ENCODE measurements around the gene ATP13A4. TPM values are rescaled to one million over a fixed set of nuclear protein-coding genes. Genes with fewer than 3 reads are reported as not detected.

The ATP13A4 gene
- total RNA-seq, 5 donors from 2014 or later (not counting 1 experiment from before 2014, with no cell fraction given), result 1.7 to 3.5 (median 2.0) TPM

DNA sequence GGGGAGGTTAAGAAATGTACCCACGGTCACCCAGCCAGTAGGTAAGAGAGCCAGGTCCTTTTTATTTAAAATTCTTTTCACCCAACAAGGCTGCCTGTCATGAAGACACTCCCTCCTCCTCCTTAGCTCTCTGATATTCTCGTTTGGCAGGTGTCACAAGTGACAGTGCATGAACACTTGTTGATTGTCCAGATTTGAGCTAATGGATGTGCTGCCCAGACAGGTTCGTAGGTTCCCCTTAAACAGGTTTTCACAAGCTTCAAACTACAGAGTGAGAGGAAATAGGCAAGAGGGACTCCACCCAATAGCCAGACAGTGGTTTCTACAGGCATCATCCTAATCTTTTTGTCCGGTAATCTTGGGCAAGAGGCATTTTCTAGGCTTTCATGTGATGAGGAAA lies 32.2 kb downstream of the ATP13A4 start:
- Histone ChIP-seq H3K4me3 (ENCODE audit: control insufficient read depth in 1 of 2, extremely low read depth in 1 of 2, low read length in 1 of 2) (no peak overlapping the region), H3K9me3 (no peaks in the 10 kb centered on the region), H3K27ac (ENCODE audit: low read length) (no peak overlapping the region), H3K27me3 (replicated peaks in 1 of 2; ENCODE audit: control insufficient read depth in 2 of 2, extremely low read depth in 1 of 2, insufficient read depth in 2 of 2, low read length in 1 of 2) (no peaks in the 10 kb centered on the region), H3K36me3 (ENCODE audit: control insufficient read depth in 2 of 2, extremely low read depth in 1 of 2, insufficient read depth in 1 of 2, low read length in 1 of 2) (no peaks in the 10 kb centered on the region), H3K4me1 (ENCODE audit: control insufficient read depth in 1 of 2, extremely low read depth in 1 of 2, insufficient read depth in 2 of 2, low read length in 2 of 2) (no peaks in the 10 kb centered on the region)
- peaks cover 0 to 3% of the 10 kb centered on the region in 2 donors for H3K27me3 Mint-ChIP-seq
- POLR2A ChIA-PET, result no interaction called here
- H3K9me3 Mint-ChIP-seq, result peaks cover 0 to 3% (median 0%) of the 10 kb centered on the region in 3 donors
- ATAC-seq (replicated peaks in 1 of 4) (no peak), DNase-seq (no peak)
- no peak overlapping the region for H3K27ac Mint-ChIP-seq
- no peaks in the 10 kb centered on the region for H3K36me3 Mint-ChIP-seq
- 50% methylated on average over 1 of the region's 4 CpGs for WGBS (ENCODE audit: insufficient coverage)
- H3K4me3 Mint-ChIP-seq, result no peak overlapping the region
- CTCF ChIA-PET, result no interaction called here
- no peaks in the 10 kb centered on the region for H3K4me1 Mint-ChIP-seq

DNA sequence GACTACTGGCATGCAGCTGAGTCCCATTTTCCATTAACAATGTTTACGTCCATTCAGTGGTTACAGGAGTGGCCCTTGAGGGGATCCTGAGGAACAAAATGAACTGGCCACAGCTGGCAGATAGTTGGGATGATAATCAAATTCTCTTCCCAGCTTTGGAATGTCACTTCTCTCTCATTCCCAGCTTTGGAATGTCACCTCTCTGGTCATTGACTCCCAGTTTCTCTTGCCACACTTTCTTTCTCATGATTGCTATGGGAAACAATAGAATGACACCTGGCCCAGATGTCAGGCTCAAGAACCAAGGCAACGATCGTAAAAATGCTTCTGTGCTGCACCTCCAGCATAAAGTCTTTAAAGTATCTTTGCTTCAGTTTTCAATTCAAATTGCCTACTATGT lies 34.0 kb downstream of the ATP13A4 start:
- no peak for DNase-seq
- Histone ChIP-seq H3K4me1 (ENCODE audit: control insufficient read depth in 1 of 2, extremely low read depth in 1 of 2, insufficient read depth in 2 of 2, low read length in 2 of 2) (no peaks in the 10 kb centered on the region), H3K27ac (ENCODE audit: low read length) (no peak overlapping the region), H3K27me3 (replicated peaks in 1 of 2; ENCODE audit: control insufficient read depth in 2 of 2, extremely low read depth in 1 of 2, insufficient read depth in 2 of 2, low read length in 1 of 2) (no peaks in the 10 kb centered on the region), H3K4me3 (ENCODE audit: control insufficient read depth in 1 of 2, extremely low read depth in 1 of 2, low read length in 1 of 2) (no peak overlapping the region), H3K9me3 (no peaks in the 10 kb centered on the region), H3K36me3 (ENCODE audit: control insufficient read depth in 2 of 2, extremely low read depth in 1 of 2, insufficient read depth in 1 of 2, low read length in 1 of 2) (no peaks in the 10 kb centered on the region)
- Mint-ChIP-seq H3K27ac (no peak overlapping the region), H3K4me3 (no peak overlapping the region), H3K4me1 (no peaks in the 10 kb centered on the region), H3K27me3 (peaks cover 0 to 3% of the 10 kb centered on the region in 2 donors), H3K9me3 (no peaks in the 10 kb centered on the region), H3K36me3 (no peaks in the 10 kb centered on the region)
- no peak for ATAC-seq (replicated peaks in 1 of 4)
- POLR2A ChIA-PET, result no interaction called here
- WGBS (ENCODE audit: insufficient coverage), result no CpG with 5 or more reads among the region's 3 CpGs
- CTCF ChIA-PET, result interaction anchor here in 1 of 2 donors (0.5 kb wide), 1 partner anchor 52 kb away, joined by 3 read pairs; no protein-coding TSS in a partner anchor

DNA sequence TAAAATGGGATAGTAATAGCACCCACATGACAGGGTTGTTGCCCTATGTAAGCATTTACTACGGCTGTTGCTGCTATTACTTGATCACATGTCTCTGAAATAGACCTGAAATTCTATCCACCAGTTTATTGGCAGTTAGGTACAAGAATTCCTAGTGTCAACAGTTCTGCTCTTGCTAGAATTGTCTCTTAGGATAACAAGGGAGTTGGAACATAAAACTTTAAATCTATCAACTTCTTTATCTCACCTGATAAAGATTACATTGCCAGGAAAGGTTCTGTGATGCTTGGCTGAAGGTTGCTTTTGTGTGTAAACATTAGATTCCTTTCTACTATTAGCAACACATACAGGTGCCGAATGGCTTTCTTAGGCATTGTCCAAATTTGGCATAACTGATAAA lies 38.7 kb downstream of the ATP13A4 start:
- Histone ChIP-seq H3K4me1 (ENCODE audit: control insufficient read depth in 1 of 2, extremely low read depth in 1 of 2, insufficient read depth in 2 of 2, low read length in 2 of 2) (no peaks in the 10 kb centered on the region), H3K36me3 (ENCODE audit: control insufficient read depth in 2 of 2, extremely low read depth in 1 of 2, insufficient read depth in 1 of 2, low read length in 1 of 2) (no peaks in the 10 kb centered on the region), H3K4me3 (ENCODE audit: control insufficient read depth in 1 of 2, extremely low read depth in 1 of 2, low read length in 1 of 2) (no peak overlapping the region), H3K27me3 (replicated peaks in 1 of 2; ENCODE audit: control insufficient read depth in 2 of 2, extremely low read depth in 1 of 2, insufficient read depth in 2 of 2, low read length in 1 of 2) (no peaks in the 10 kb centered on the region), H3K27ac (ENCODE audit: low read length) (no peak overlapping the region), H3K9me3 (no peaks in the 10 kb centered on the region)
- no peaks in the 10 kb centered on the region for H3K27me3 Mint-ChIP-seq
- no CpG with 5 or more reads among the region's 2 CpGs for WGBS (ENCODE audit: insufficient coverage)
- no peak overlapping the region for H3K27ac Mint-ChIP-seq
- no peaks in the 10 kb centered on the region for H3K36me3 Mint-ChIP-seq
- CTCF ChIA-PET, result no interaction called here
- H3K4me1 Mint-ChIP-seq, result no peaks in the 10 kb centered on the region
- POLR2A ChIA-PET, result no interaction called here
- no peak overlapping the region for H3K4me3 Mint-ChIP-seq
- H3K9me3 Mint-ChIP-seq, result no peaks in the 10 kb centered on the region
- no peak for ATAC-seq (replicated peaks in 1 of 4)
- no peak for DNase-seq

DNA sequence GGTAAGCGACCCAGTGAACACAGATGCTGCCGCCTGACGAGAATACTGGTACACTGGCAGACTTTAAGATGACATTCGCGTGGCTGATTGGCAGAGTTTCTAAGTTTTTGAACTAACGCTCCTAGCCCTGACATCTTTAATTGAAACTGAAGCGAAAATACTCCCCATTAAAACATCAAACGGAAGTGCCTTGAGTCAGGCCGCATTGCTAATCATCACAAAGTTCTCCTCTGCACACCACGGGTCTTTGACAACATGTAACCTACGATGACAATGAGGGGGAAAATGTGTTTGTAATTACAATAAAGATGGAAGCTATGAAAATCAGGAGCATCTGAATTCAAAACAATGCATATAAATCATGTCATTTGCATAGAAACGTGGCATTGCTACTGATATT lies 44.5 kb downstream of the ATP13A4 start:
- no peaks in the 10 kb centered on the region for H3K36me3 ChIP-seq (ENCODE audit: control insufficient read depth in 2 of 2, extremely low read depth in 1 of 2, insufficient read depth in 1 of 2, low read length in 1 of 2)
- H3K9me3 ChIP-seq, result no peaks in the 10 kb centered on the region
- ChIA-PET CTCF (no interaction called here), POLR2A (no interaction called here)
- Mint-ChIP-seq H3K36me3 (no peaks in the 10 kb centered on the region), H3K27me3 (no peaks in the 10 kb centered on the region), H3K27ac (no peak overlapping the region), H3K4me1 (no peaks in the 10 kb centered on the region), H3K9me3 (no peaks in the 10 kb centered on the region), H3K4me3 (no peak overlapping the region)
- no peaks in the 10 kb centered on the region for H3K4me1 ChIP-seq (ENCODE audit: control insufficient read depth in 1 of 2, extremely low read depth in 1 of 2, insufficient read depth in 2 of 2, low read length in 2 of 2)
- H3K4me3 ChIP-seq (ENCODE audit: control insufficient read depth in 1 of 2, extremely low read depth in 1 of 2, low read length in 1 of 2), result no peak overlapping the region
- WGBS (ENCODE audit: insufficient coverage), result 93% methylated on average over 6 of the region's 12 CpGs
- no peaks in the 10 kb centered on the region for H3K27me3 ChIP-seq (replicated peaks in 1 of 2; ENCODE audit: control insufficient read depth in 2 of 2, extremely low read depth in 1 of 2, insufficient read depth in 2 of 2, low read length in 1 of 2)
- no peak overlapping the region for H3K27ac ChIP-seq (ENCODE audit: low read length)
- ATAC-seq (replicated peaks in 1 of 4) (no peak), DNase-seq (no peak)

DNA sequence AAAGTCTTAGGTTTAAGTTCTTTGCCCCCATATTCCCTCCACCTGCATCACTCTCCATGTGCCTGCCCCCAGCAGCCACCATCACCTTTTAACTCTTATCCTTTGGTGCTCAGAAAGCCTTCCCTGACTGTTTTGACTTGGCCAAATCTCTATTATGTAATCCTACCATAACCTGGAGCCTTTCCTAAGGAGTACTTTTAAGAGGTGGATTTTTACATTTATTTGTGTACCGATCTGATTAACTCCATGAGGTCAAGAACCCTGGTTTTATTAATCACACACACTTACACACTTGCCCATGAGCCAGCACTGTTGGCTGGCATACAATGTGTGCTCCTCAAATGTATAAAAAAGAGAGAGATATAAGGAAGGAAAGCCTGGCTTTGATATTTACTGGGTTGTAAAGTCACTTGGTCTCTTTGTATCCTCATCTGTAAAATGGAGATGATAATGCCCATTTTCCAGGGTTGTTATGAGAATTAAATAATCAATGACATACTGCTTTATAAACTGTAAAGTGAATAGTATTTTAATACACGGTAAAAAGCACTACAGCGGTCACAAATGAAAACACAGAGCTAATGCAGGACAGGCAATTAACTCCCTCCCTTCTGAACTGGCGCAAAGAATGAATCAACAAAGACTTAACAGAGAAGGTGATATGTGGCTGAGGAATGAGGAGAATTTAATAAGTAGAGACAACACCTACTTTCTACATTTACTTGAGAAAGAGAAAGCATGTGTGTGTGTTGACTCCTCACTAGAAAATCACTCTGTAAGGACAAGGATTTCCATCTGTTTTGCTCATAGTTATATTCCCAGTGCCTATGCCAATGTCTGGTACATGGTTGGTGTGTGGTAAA lies 45.4 kb downstream of the ATP13A4 start:
- Histone ChIP-seq H3K4me3 (ENCODE audit: control insufficient read depth in 1 of 2, extremely low read depth in 1 of 2, low read length in 1 of 2) (no peak overlapping the region), H3K27me3 (replicated peaks in 1 of 2; ENCODE audit: control insufficient read depth in 2 of 2, extremely low read depth in 1 of 2, insufficient read depth in 2 of 2, low read length in 1 of 2) (no peaks in the 10 kb centered on the region), H3K9me3 (no peaks in the 10 kb centered on the region), H3K4me1 (ENCODE audit: control insufficient read depth in 1 of 2, extremely low read depth in 1 of 2, insufficient read depth in 2 of 2, low read length in 2 of 2) (no peaks in the 10 kb centered on the region), H3K27ac (ENCODE audit: low read length) (no peak overlapping the region), H3K36me3 (ENCODE audit: control insufficient read depth in 2 of 2, extremely low read depth in 1 of 2, insufficient read depth in 1 of 2, low read length in 1 of 2) (no peaks in the 10 kb centered on the region)
- Mint-ChIP-seq H3K4me3 (no peak overlapping the region), H3K9me3 (no peaks in the 10 kb centered on the region), H3K36me3 (no peaks in the 10 kb centered on the region), H3K4me1 (no peaks in the 10 kb centered on the region), H3K27me3 (no peaks in the 10 kb centered on the region), H3K27ac (no peak overlapping the region)
- no peak for DNase-seq
- CTCF ChIA-PET, result no interaction called here
- POLR2A ChIA-PET, result no interaction called here
- ATAC-seq (replicated peaks in 1 of 4), result no peak
- WGBS (ENCODE audit: insufficient coverage), result no CpG with 5 or more reads among the region's 4 CpGs

DNA sequence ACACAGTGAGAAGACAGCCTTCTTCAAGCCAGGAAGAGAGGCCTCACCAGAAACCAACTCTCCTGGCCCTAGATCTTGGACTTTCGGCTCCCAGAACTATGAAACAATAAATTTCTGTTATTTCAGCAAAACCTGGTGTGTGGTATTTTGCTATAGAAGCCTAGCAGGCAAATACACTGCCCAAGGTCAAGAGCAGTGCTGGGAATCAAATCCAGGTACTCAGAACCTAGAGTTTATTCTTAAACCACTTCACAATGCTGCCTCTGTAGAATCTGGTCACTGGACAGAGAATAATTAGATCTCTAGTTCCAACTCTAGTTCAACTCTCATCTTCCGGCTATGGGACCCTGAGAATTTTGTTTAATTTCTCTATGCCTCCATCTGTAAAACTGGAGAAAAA lies 46.6 kb downstream of the ATP13A4 start:
- no peak for ATAC-seq (replicated peaks in 1 of 4)

More for the DNA sequence above, 46.6 kb downstream of the ATP13A4 start:
- Mint-ChIP-seq H3K9me3 (no peaks in the 10 kb centered on the region), H3K27ac (no peak overlapping the region), H3K27me3 (no peaks in the 10 kb centered on the region), H3K4me1 (no peaks in the 10 kb centered on the region), H3K36me3 (no peaks in the 10 kb centered on the region), H3K4me3 (no peak overlapping the region)
- Histone ChIP-seq H3K27me3 (replicated peaks in 1 of 2; ENCODE audit: control insufficient read depth in 2 of 2, extremely low read depth in 1 of 2, insufficient read depth in 2 of 2, low read length in 1 of 2) (no peaks in the 10 kb centered on the region), H3K27ac (ENCODE audit: low read length) (no peak overlapping the region), H3K36me3 (ENCODE audit: control insufficient read depth in 2 of 2, extremely low read depth in 1 of 2, insufficient read depth in 1 of 2, low read length in 1 of 2) (no peaks in the 10 kb centered on the region), H3K9me3 (no peaks in the 10 kb centered on the region), H3K4me1 (ENCODE audit: control insufficient read depth in 1 of 2, extremely low read depth in 1 of 2, insufficient read depth in 2 of 2, low read length in 2 of 2) (no peaks in the 10 kb centered on the region), H3K4me3 (ENCODE audit: control insufficient read depth in 1 of 2, extremely low read depth in 1 of 2, low read length in 1 of 2) (no peak overlapping the region)
- DNase-seq, result no peak
- ChIA-PET POLR2A (no interaction called here), CTCF (no interaction called here)
- WGBS (ENCODE audit: insufficient coverage), result no CpG with 5 or more reads among the region's 2 CpGs
